CD8-positive, alpha-beta memory T cell (primary cell): ENCODE results near the gene TFB2M. TPM values are rescaled to one million over a fixed set of nuclear protein-coding genes. Genes with fewer than 3 reads are reported as not detected.
A peak's percentile ranks its signal among the peaks of the same experiment; 100 is the strongest.
"Not testable (repeated sequence)": the region's sequence is repeated elsewhere in the genome, so short reads cannot be mapped to it uniquely, and the experiment has no call there.

Experiments used
- CTCF ChIA-PET: fragments of 350-600 bp; sonication (Branson Sonifier 250); formaldehyde crosslinking; loops from one replicate; lab custom pipeline; 2021; ENCODE audit warnings: antibody characterized with exemption; lab: Charles Lee
- POLR2A ChIA-PET: fragments of 350-600 bp; sonication (Branson Sonifier 250); formaldehyde crosslinking; loops from one replicate; lab custom pipeline; 2021; ENCODE audit warnings: antibody characterized with exemption; lab: Charles Lee
- DNase-seq, 5 donors: peaks; one replicate each; pipeline versions ENCODE4 v3.0.0 to v3.0.0-alpha.2; 2020 to 2022; ENCODE audit warnings: mixed read lengths in 1 of 5
- H3K27ac ChIP-seq: one replicate; pipeline ENCODE4 v1.7.0; 2013; ENCODE audit warnings: low read depth, mild to moderate bottlenecking, low read length, moderate library complexity
- H3K27me3 ChIP-seq: 2 replicates; pipeline ENCODE4 v1.7.0; 2013; ENCODE audit warnings: low read length, mild to moderate bottlenecking; ENCODE audit not compliant: insufficient read depth, poor library complexity, severe bottlenecking
- H3K36me3 ChIP-seq: 2 replicates; pipeline ENCODE4 v1.7.0; 2013; ENCODE audit warnings: mild to moderate bottlenecking, low read length, moderate library complexity; ENCODE audit not compliant: insufficient read depth
- H3K4me1 ChIP-seq: 2 replicates; pipeline ENCODE4 v1.7.0; 2013; ENCODE audit warnings: mild to moderate bottlenecking, low read length, moderate library complexity; ENCODE audit not compliant: insufficient read depth
- H3K4me3 ChIP-seq: 2 replicates; pipeline ENCODE4 v1.7.0; 2013; ENCODE audit warnings: mild to moderate bottlenecking, low read length
- H3K9me3 ChIP-seq: 2 replicates; pipeline ENCODE4 v1.7.0; 2013; ENCODE audit warnings: mild to moderate bottlenecking, low read length
- H3K27ac Mint-ChIP-seq, 8 donors: one replicate each; pipeline ENCODE4 v1.8.0; 2020 to 2021; ENCODE audit warnings: mixed read lengths in 8 of 8, mild to moderate bottlenecking in 6 of 8, inconsistent platforms in 3 of 8, moderate library complexity in 3 of 8
- H3K27me3 Mint-ChIP-seq, 2 donors: one replicate each; pipeline ENCODE4 v1.8.0; 2020 to 2021; ENCODE audit warnings: mixed read lengths in 2 of 2, mild to moderate bottlenecking in 1 of 2, moderate library complexity in 1 of 2
- H3K36me3 Mint-ChIP-seq, 3 donors: one replicate each; pipeline ENCODE4 v1.8.0; 2020 to 2021; ENCODE audit warnings: mixed read lengths in 3 of 3, inconsistent platforms in 1 of 3, mild to moderate bottlenecking in 1 of 3
- H3K4me1 Mint-ChIP-seq, 3 donors: one replicate each; pipeline ENCODE4 v1.8.0; 2020 to 2021; ENCODE audit warnings: mixed read lengths in 3 of 3, inconsistent platforms in 1 of 3, mild to moderate bottlenecking in 1 of 3
- H3K4me3 Mint-ChIP-seq, 7 donors: one replicate each; pipeline ENCODE4 v1.8.0; 2020 to 2021; ENCODE audit warnings: mixed read lengths in 7 of 7, mild to moderate bottlenecking in 6 of 7, moderate library complexity in 4 of 7, inconsistent platforms in 2 of 7
- H3K9me3 Mint-ChIP-seq, 5 donors: one replicate each; pipeline ENCODE4 v1.8.0; 2020 to 2022; ENCODE audit warnings: mixed read lengths in 5 of 5, mild to moderate bottlenecking in 3 of 5, moderate library complexity in 2 of 5, inconsistent platforms in 1 of 5
- polyA plus RNA-seq: library from polyadenylated mRNA; unstranded; fragments of 300-500 nt; fragmentation: Illumina TruSeq; gene quantifications from one replicate; pipeline ENCODE4 v1.2.3, GENCODE V29; 2021
- total RNA-seq, 2 experiments: library from RNA; stranded (reverse); gene quantifications; one replicate each; pipeline ENCODE4 v1.2.3, GENCODE V29; 2021

TFB2M gene, protein sequence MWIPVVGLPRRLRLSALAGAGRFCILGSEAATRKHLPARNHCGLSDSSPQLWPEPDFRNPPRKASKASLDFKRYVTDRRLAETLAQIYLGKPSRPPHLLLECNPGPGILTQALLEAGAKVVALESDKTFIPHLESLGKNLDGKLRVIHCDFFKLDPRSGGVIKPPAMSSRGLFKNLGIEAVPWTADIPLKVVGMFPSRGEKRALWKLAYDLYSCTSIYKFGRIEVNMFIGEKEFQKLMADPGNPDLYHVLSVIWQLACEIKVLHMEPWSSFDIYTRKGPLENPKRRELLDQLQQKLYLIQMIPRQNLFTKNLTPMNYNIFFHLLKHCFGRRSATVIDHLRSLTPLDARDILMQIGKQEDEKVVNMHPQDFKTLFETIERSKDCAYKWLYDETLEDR
- total RNA-seq (10 to 100 TPM; 31.9 to 32.9 TPM), polyA plus RNA-seq (16.7 TPM)

DNA sequence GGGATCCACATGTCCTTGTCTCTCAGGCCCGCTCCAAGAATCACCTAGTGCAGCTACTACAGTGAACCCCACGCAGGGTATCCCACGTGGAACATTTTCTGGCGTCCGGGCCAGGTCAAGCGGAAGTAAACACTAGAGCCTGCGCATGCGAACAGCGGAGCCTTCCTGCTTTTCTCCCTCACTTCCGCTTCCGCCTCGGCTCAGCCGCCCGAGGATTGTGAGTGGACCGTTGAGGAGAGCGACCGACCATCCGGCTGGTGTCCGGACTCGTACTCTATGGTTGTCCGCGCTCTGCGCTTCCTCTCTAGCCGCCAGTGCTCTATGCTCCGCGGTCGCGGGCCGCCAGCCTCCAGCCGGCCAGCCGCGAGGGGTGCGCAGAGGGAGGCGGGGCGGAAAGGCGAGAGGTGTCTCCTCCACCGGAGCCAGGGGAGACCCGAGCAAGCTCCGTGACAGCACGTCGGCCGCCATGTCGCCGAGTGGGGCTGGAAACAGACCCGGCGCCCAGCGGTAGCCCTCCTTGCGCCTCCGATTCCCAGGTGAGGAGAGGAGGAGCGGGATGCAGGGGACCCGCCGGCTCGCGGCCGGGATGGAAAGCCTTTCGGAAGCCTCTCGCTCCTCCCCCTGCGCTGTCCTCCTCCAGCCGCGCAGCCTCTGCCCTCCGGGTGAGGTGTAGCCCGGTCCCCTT is at the start of gene TFB2M, which contains the start of gene CNST:
TSS of gene TFB2M (minus strand) at position 134 of the 685 bp plus-strand sequence. CDS start at position 11, 123 bp downstream.
TSS of gene CNST (plus strand) at position 329 of the 685 bp plus-strand sequence. CDS start 25,107 bp downstream, outside the sequence.
- ChIA-PET CTCF (interaction anchor here (1.0 to 1.8 kb wide), 5 partner anchors 12 to 60 kb away, joined by 3 to 7 read pairs (median 3); partner anchors contain the start of gene SMYD3), POLR2A (interaction anchor here (1.1 to 1.4 kb wide), 3 partner anchors 12 to 644 kb away, joined by 3 to 5 read pairs (median 4); partner anchors contain the start of gene SMYD3)
- peaks cover 49 to 63% (median 56%) of the 10 kb centered on the region in 3 donors for H3K4me1 Mint-ChIP-seq
- Histone ChIP-seq H3K9me3 (no peaks in the 10 kb centered on the region), H3K27me3 (no peaks in the 10 kb centered on the region), H3K36me3 (peaks cover 6% of the 10 kb centered on the region), H3K4me1 (peaks cover 47% of the 10 kb centered on the region), H3K27ac (peak within 1 kb of the TSS; percentile 78), H3K4me3 (peak within 1 kb of the TSS; percentile 88)
- peak within 1 kb of the TSS; percentile 96 to 100 (median 99) for H3K4me3 Mint-ChIP-seq
- H3K27ac Mint-ChIP-seq: peak within 1 kb of the TSS; percentile 89 to 99 (median 98)
- H3K27me3 Mint-ChIP-seq: no peaks in the 10 kb centered on the region
- H3K9me3 Mint-ChIP-seq: no peaks in the 10 kb centered on the region
- peak; percentile 86 to 93 (median 91) for DNase-seq
- peaks cover 0 to 31% (median 3%) of the 10 kb centered on the region in 3 donors for H3K36me3 Mint-ChIP-seq

DNA sequence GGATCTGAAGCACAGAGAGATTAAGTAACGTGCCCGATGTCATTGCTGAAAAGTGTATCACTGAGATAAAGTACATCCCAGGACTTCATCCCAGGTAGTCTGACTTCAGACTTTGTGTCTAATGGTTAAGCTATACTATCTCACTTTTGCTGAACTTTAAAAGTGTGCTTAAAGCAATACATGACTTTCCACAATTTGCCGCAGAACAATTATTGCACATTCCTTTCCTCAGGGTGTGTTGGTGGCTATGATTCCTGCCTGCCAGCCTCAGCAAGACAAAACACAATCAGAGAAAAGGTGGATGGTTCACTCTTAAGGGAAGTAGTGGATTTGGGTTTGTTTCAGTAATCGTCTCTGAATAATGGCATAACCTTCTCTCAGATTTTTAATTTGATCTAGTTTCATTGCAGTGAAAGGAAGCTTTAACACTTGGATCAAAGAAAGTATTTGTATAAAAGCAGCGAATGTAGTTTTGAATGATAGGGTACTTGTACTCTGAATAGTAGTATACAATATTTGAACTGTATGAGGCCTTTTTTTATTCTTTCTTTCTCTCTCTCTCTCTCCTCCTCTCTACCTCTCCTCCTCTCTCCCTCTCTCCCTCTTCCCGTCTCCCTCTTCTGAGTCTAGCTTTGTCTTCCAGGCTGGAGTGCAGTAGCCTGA is 47.2 kb upstream of the TFB2M start:
- peak overlapping the region; percentile 8 to 79 (median 40) for H3K27ac Mint-ChIP-seq
- ChIA-PET CTCF (no interaction called here), POLR2A (no interaction called here)
- no peaks in the 10 kb centered on the region for H3K9me3 Mint-ChIP-seq
- Histone ChIP-seq H3K9me3 (no peaks in the 10 kb centered on the region), H3K36me3 (peaks cover 6% of the 10 kb centered on the region), H3K4me1 (peaks cover 30% of the 10 kb centered on the region), H3K27ac (no peak overlapping the region), H3K27me3 (no peaks in the 10 kb centered on the region), H3K4me3 (no peak overlapping the region)
- H3K4me1 Mint-ChIP-seq: peaks cover 42 to 71% (median 67%) of the 10 kb centered on the region in 3 donors
- DNase-seq: no peak
- no peaks in the 10 kb centered on the region for H3K27me3 Mint-ChIP-seq
- H3K4me3 Mint-ChIP-seq: peak overlapping the region in 1 of 7 donors; percentile 76
- H3K36me3 Mint-ChIP-seq: peaks cover 0 to 27% (median 7%) of the 10 kb centered on the region in 3 donors

DNA sequence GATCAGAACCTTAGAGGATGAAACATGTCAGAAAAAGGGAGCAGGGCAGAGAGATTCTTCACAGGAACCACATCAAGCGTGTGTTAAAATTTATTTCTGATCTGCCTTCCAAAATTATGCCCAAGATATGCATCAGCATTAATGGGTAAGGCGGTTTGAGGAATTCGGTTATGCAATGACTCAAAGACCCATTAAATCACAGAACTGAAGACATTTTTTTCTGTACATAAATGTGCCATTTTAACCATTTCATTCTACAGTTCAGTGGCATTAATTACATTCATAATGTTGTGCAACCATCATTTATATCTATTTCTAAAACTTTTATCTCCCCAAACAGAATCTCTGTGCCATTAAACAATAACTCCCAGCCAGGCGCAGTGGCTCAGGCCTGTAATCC is 43.6 kb upstream of the TFB2M start:
- H3K4me3 Mint-ChIP-seq: no peak overlapping the region
- H3K36me3 Mint-ChIP-seq: peaks cover 0 to 18% (median 4%) of the 10 kb centered on the region in 3 donors
- ChIA-PET POLR2A (no interaction called here), CTCF (no interaction called here)
- H3K9me3 Mint-ChIP-seq: no peaks in the 10 kb centered on the region
- no peak for DNase-seq
- H3K27me3 Mint-ChIP-seq: no peaks in the 10 kb centered on the region
- peak overlapping the region in 2 of 8 donors; percentile 41 to 77 for H3K27ac Mint-ChIP-seq
- H3K4me1 Mint-ChIP-seq: peaks cover 44 to 73% (median 56%) of the 10 kb centered on the region in 3 donors
- H3K27me3 ChIP-seq: no peaks in the 10 kb centered on the region
- H3K4me3 ChIP-seq: no peak overlapping the region
- no peaks in the 10 kb centered on the region for H3K36me3 ChIP-seq
- H3K27ac ChIP-seq: no peak overlapping the region
- H3K4me1 ChIP-seq: peaks cover 24% of the 10 kb centered on the region
- no peaks in the 10 kb centered on the region for H3K9me3 ChIP-seq

DNA sequence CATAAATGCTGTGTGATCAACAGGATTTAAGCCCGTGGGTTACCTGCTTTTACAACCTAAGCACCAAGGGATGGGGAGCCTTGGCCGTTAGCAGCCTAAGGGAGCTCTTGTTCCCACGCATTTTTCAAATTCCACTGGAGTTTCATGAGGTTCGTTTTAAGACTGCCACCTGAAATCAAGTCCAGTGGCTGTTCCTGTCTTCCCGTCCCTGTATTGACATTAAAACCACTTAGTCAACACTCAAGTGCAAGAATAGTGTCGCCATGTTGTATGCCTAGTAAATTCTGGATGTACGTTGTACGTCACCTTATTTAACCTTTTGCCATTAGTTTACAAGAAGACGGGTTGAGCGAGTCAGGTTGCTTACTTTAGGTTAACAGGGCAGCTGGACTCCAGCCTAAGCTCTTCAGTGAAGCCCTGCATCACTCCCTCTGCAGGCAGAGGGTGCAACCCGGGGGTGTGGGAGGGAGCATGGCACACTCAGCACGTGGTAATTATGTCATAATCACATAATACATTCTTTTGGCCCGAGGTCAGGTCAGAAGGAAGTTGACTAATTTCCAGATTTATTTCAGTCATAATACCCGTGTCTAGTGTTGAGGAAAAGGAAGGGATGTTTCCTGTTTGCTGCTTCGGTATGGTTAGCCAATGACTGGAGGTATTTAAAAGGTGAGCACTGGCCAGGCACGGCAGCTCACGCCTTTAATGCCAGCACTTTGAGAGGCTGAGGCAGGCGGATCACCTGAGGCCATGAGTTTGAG is 42.7 kb upstream of the TFB2M start:
- POLR2A ChIA-PET: no interaction called here
- CTCF ChIA-PET: no interaction called here
- Mint-ChIP-seq H3K4me1 (peaks cover 47 to 75% (median 58%) of the 10 kb centered on the region in 3 donors), H3K4me3 (peak overlapping the region in 1 of 7 donors; percentile 50), H3K27ac (peak overlapping the region in 7 of 8 donors; percentile 18 to 83 (median 45)), H3K9me3 (no peaks in the 10 kb centered on the region), H3K27me3 (no peaks in the 10 kb centered on the region), H3K36me3 (peaks cover 0 to 16% (median 3%) of the 10 kb centered on the region in 3 donors)
- H3K4me1 ChIP-seq: peaks cover 24% of the 10 kb centered on the region
- H3K4me3 ChIP-seq: no peak overlapping the region
- no peak overlapping the region for H3K27ac ChIP-seq
- DNase-seq: no peak
- no peaks in the 10 kb centered on the region for H3K36me3 ChIP-seq
- H3K9me3 ChIP-seq: no peaks in the 10 kb centered on the region
- H3K27me3 ChIP-seq: no peaks in the 10 kb centered on the region

DNA sequence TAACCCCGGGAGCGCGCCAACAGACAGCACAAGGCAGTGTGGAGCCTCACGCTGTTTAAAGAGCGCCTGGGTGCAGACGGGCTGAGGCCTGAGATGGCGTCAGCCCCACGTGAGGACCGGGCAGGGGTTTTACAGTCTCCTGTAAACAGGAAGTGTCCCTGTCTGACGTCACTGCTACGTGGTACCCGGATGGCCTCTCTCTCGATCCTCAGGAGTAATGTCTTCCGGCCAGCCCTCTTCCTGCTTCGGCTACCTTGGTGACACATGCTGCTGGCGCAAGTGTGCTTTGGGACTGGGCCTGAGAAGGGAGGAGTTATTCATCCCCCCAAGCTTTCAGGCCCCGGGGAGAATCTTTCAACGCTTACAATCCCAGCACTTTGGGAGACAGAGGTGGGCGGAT is 41.4 kb upstream of the TFB2M start:
- ChIA-PET CTCF (no interaction called here), POLR2A (no interaction called here)
- Mint-ChIP-seq H3K4me1 (peaks cover 50 to 76% (median 60%) of the 10 kb centered on the region in 3 donors), H3K4me3 (no peak overlapping the region), H3K9me3 (no peaks in the 10 kb centered on the region), H3K36me3 (peaks cover 0 to 18% (median 3%) of the 10 kb centered on the region in 3 donors), H3K27me3 (no peaks in the 10 kb centered on the region), H3K27ac (no peak overlapping the region)
- Histone ChIP-seq H3K27me3 (no peaks in the 10 kb centered on the region), H3K9me3 (no peaks in the 10 kb centered on the region), H3K27ac (no peak overlapping the region), H3K36me3 (no peaks in the 10 kb centered on the region), H3K4me3 (no peak overlapping the region), H3K4me1 (peaks cover 29% of the 10 kb centered on the region)
- no peak for DNase-seq

DNA sequence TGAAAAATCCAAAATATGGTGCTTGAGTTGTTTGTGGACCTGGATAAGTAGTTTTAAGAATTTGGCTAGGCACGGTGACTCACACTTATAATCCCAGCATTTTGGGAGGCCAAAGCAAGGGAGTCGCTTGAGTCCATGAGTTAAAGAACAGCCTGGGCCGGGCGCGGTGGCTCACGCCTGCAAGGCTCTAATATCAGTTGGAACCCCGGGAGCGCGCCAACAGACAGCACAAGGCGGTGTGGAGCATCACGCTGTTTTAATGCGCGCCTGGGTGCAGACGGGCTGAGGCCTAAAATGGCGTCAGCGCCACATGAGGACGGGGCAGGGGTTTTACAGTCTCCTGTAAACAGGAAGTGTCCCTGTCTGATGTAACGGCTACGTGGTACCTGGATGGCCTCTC is 39.2 kb upstream of the TFB2M start:
- H3K27ac Mint-ChIP-seq, H3K4me3 ChIP-seq, DNase-seq, H3K9me3 Mint-ChIP-seq, H3K36me3 ChIP-seq, POLR2A ChIA-PET, H3K9me3 ChIP-seq, H3K27me3 ChIP-seq, H3K4me3 Mint-ChIP-seq, H3K27me3 Mint-ChIP-seq, H3K27ac ChIP-seq: not testable (repeated sequence)
- CTCF ChIA-PET: interaction anchor here (1.3 kb wide), 1 partner anchor 38 kb away, joined by 3 read pairs; the partner anchor contains the start of gene CNST
- Mint-ChIP-seq H3K4me1 (peaks cover 53 to 78% (median 61%) of the 10 kb centered on the region in 3 donors), H3K36me3 (peaks cover 0 to 17% (median under 1%) of the 10 kb centered on the region in 3 donors)
- H3K4me1 ChIP-seq: peaks cover 31% of the 10 kb centered on the region

DNA sequence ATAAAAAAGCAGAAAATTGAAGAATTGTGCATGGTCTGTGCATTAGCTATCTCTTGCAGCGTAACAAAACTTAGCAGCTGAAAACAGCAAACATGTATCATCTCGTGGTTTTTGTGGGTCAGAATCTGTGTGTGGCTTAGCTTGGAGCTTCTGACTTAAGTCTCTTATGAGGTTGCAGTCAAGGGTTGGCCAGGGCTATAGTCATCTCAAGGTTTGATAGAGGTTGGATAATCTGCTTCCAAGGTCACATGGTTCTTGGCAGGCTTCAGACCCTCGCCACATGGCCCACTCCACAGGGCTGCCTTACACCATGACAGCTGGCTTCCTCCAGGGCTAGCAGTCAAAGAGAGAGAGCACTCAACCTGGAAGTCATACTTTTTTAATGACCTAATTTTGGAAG is 36.1 kb upstream of the TFB2M start:
- H3K27me3 ChIP-seq: no peaks in the 10 kb centered on the region
- peaks cover 29% of the 10 kb centered on the region for H3K4me1 ChIP-seq
- H3K27ac Mint-ChIP-seq: peak overlapping the region in 3 of 8 donors; percentile 17 to 69 (median 55)
- H3K4me3 Mint-ChIP-seq: peak overlapping the region in 2 of 7 donors; percentile 15 to 41
- H3K36me3 Mint-ChIP-seq: peaks cover 0 to 15% (median 6%) of the 10 kb centered on the region in 3 donors
- DNase-seq: no peak
- no peaks in the 10 kb centered on the region for H3K27me3 Mint-ChIP-seq
- H3K36me3 ChIP-seq: no peaks in the 10 kb centered on the region
- H3K9me3 Mint-ChIP-seq: no peaks in the 10 kb centered on the region
- POLR2A ChIA-PET: no interaction called here
- H3K9me3 ChIP-seq: no peaks in the 10 kb centered on the region
- H3K4me1 Mint-ChIP-seq: peaks cover 51 to 76% (median 66%) of the 10 kb centered on the region in 3 donors
- no peak overlapping the region for H3K4me3 ChIP-seq
- H3K27ac ChIP-seq: no peak overlapping the region
- CTCF ChIA-PET: interaction anchor here (1.8 kb wide), 1 partner anchor 35 kb away, joined by 7 read pairs; no protein-coding TSS in a partner anchor
